SK-MEL-5 (cell line): ENCODE results near the gene SLC31A1. TPM values are rescaled to one million over a fixed set of nuclear protein-coding genes. Genes with fewer than 3 reads are reported as not detected.

ENCODE experiments used
- total RNA-seq: library from RNA; depleted of rRNA; stranded (reverse); fragments of >200 nt; shearing (Covaris generic); gene quantifications from 2 replicates; pipeline ENCODE4 v1.2.3, GENCODE V29; 2014; rRNA removed

Gene SLC31A1
- total RNA-seq, 1 experiment from 2014 or later = 104 TPM

Other genes with a start within 250 kb of the SLC31A1 start
- 0.13 and 0.69 TPM in 2 replicates for gene ZNF883, start 209.4 kb upstream of the SLC31A1 start, total RNA-seq
- gene ZFP37, start 164.8 kb upstream of the SLC31A1 start, total RNA-seq = 1.3 and 1.4 TPM in 2 replicates
- gene SLC31A2, start 70.5 kb upstream of the SLC31A1 start, total RNA-seq = 11.9 and 12.1 TPM in 2 replicates
- gene FKBP15, start 267 bp upstream of the SLC31A1 start, total RNA-seq = 34.9 and 35.1 TPM in 2 replicates
- gene CDC26, start 54.0 kb downstream of the SLC31A1 start, total RNA-seq = 33.7 and 44.8 TPM in 2 replicates
- gene PRPF4, start 54.1 kb downstream of the SLC31A1 start, total RNA-seq = 44.7 and 59.0 TPM in 2 replicates
- not detected in 2 replicates for gene RNF183, start 81.8 kb downstream of the SLC31A1 start, total RNA-seq
- gene WDR31, start 118.7 kb downstream of the SLC31A1 start, total RNA-seq = 2.2 and 2.4 TPM in 2 replicates
- gene BSPRY, start 128.0 kb downstream of the SLC31A1 start, total RNA-seq = not detected in 2 replicates
- gene HDHD3, start 155.4 kb downstream of the SLC31A1 start, total RNA-seq = 31.1 and 33.8 TPM in 2 replicates
- gene ALAD, start 179.7 kb downstream of the SLC31A1 start, total RNA-seq = 17.7 and 18.5 TPM in 2 replicates
- gene POLE3, start 189.1 kb downstream of the SLC31A1 start, total RNA-seq = 73.8 and 78.2 TPM in 2 replicates
- gene C9orf43, start 189.2 kb downstream of the SLC31A1 start, total RNA-seq = 1.1 and 1.4 TPM in 2 replicates
- gene RGS3, start 242.2 kb downstream of the SLC31A1 start, total RNA-seq = 23.3 and 25.0 TPM in 2 replicates